WTC11 (cell line): ENCODE results near the gene AP3D1.

ENCODE experiments used
- CREB1 ChIP-seq: sonication (generic); formaldehyde crosslinking; IDR thresholded peaks from 2 replicates; pipeline ENCODE4 v1.8.0; 2023; ENCODE audit warnings: mild to moderate bottlenecking, missing genetic modification reagents
- CREM ChIP-seq: sonication (generic); formaldehyde crosslinking; IDR thresholded peaks from 2 replicates; pipeline ENCODE4 v1.8.1; 2022; ENCODE audit warnings: mild to moderate bottlenecking, missing genetic modification reagents, moderate library complexity
- E2F1 ChIP-seq: sonication (generic); formaldehyde crosslinking; IDR thresholded peaks from 2 replicates; pipeline ENCODE4 v1.8.0; 2022; ENCODE audit warnings: mild to moderate bottlenecking, missing genetic modification reagents
- KAT7 ChIP-seq: sonication (generic); formaldehyde crosslinking; IDR thresholded peaks from 2 replicates; pipeline ENCODE4 v1.8.1; 2023; ENCODE audit warnings: missing genetic modification reagents, mild to moderate bottlenecking, borderline replicate concordance
- NR1H2 ChIP-seq: sonication (generic); formaldehyde crosslinking; IDR thresholded peaks from 2 replicates; pipeline ENCODE4 v1.9.0; 2021; ENCODE audit warnings: mild to moderate bottlenecking, moderate library complexity, missing genetic modification reagents
- PRDM15 ChIP-seq: sonication (generic); formaldehyde crosslinking; IDR thresholded peaks from 2 replicates; pipeline ENCODE4 v1.8.0; 2022; ENCODE audit warnings: missing genetic modification reagents
- SP1 ChIP-seq: sonication (generic); formaldehyde crosslinking; conservative IDR thresholded peaks from 2 replicates; pipeline ENCODE4 v1.8.1; 2022; ENCODE audit warnings: missing genetic modification reagents
- TEAD1 ChIP-seq: sonication (generic); formaldehyde crosslinking; IDR thresholded peaks from 2 replicates; pipeline ENCODE4 v1.8.0; 2022; ENCODE audit warnings: mild to moderate bottlenecking, missing genetic modification reagents
- ZBTB21 ChIP-seq: sonication (generic); formaldehyde crosslinking; IDR thresholded peaks from 2 replicates; pipeline ENCODE4 v1.8.1; 2023; ENCODE audit warnings: mild to moderate bottlenecking, missing genetic modification reagents, borderline replicate concordance
- ZNF138 ChIP-seq: sonication (generic); formaldehyde crosslinking; conservative IDR thresholded peaks from 2 replicates; pipeline ENCODE4 v1.8.1; 2022; ENCODE audit warnings: mild to moderate bottlenecking, moderate library complexity, missing genetic modification reagents
- TF ChIP-seq, protein P1 (sequence below): sonication (generic); formaldehyde crosslinking; IDR thresholded peaks from 2 replicates; pipeline ENCODE4 v1.8.1; 2023; ENCODE audit warnings: mild to moderate bottlenecking, moderate library complexity, missing genetic modification reagents
- TF ChIP-seq, protein P2 (sequence below): fragments of 200-600 bp; IDR thresholded peaks from 2 replicates; pipeline ENCODE4 v1.8.0; 2022; ENCODE audit warnings: antibody characterized with exemption

DNA sequence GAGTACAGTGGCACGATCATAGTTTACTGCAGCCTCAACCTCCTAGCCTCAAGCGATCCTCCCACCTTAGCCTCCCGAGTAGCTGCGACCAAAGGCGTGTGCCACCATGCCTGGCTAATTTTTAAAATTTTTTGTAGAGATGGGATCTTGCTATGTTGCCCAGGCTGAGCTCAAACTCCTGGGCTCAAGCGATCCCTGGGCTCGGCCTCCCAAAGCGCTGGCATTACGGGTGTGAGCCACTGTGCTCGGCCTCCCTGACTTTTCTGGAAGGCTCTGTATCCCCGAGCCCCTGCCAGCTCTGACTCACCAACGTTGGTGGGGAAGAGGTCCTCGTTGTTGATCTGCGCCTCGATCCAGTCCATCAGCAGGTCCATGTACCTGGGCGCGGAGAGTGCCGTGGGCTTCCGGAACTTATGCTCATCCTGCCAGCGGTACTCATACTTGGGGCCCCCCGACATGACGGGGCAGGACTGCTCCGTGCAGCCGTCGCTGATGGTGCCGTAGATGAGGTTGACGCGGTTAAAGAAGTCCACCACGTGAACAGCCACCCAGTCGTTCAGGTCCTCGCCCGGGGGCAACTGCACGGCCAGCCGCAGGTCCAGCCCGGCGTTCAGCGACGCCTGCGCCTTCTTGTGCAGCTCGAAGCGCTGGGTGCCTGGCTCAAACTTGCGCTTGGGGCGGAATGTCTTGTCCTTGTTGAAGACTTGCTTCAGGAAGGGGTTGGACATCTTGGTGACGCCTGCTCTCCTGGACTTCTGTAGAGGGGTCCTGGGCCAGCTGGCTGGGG, 73.3 kb downstream of the AP3D1 start:
- TF ChIP-seq, protein P1, sequence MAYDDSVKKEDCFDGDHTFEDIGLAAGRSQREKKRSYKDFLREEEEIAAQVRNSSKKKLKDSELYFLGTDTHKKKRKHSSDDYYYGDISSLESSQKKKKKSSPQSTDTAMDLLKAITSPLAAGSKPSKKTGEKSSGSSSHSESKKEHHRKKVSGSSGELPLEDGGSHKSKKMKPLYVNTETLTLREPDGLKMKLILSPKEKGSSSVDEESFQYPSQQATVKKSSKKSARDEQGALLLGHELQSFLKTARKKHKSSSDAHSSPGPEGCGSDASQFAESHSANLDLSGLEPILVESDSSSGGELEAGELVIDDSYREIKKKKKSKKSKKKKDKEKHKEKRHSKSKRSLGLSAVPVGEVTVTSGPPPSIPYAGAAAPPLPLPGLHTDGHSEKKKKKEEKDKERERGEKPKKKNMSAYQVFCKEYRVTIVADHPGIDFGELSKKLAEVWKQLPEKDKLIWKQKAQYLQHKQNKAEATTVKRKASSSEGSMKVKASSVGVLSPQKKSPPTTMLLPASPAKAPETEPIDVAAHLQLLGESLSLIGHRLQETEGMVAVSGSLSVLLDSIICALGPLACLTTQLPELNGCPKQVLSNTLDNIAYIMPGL (CRISPR knock-in tag) = no peak
- TF ChIP-seq CREM (no peak), PRDM15 (CRISPR knock-in tag) (no peak), KAT7 (CRISPR knock-in tag) (no peak), E2F1 (CRISPR knock-in tag) (no peak), TEAD1 (no peak), CREB1 (CRISPR knock-in tag) (no peak), ZNF138 (CRISPR knock-in tag) (no peak), SP1 (CRISPR knock-in tag) (no peak), ZBTB21 (CRISPR knock-in tag) (no peak), NR1H2 (CRISPR knock-in tag) (no peak)
- TF ChIP-seq, protein P2, sequence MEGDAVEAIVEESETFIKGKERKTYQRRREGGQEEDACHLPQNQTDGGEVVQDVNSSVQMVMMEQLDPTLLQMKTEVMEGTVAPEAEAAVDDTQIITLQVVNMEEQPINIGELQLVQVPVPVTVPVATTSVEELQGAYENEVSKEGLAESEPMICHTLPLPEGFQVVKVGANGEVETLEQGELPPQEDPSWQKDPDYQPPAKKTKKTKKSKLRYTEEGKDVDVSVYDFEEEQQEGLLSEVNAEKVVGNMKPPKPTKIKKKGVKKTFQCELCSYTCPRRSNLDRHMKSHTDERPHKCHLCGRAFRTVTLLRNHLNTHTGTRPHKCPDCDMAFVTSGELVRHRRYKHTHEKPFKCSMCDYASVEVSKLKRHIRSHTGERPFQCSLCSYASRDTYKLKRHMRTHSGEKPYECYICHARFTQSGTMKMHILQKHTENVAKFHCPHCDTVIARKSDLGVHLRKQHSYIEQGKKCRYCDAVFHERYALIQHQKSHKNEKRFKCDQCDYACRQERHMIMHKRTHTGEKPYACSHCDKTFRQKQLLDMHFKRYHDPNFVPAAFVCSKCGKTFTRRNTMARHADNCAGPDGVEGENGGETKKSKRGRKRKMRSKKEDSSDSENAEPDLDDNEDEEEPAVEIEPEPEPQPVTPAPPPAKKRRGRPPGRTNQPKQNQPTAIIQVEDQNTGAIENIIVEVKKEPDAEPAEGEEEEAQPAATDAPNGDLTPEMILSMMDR = no peak
